GM19452 (cell line): ENCODE results near the gene NDUFB2.
"Not testable (repeated sequence)": the region's sequence is repeated elsewhere in the genome, so short reads cannot be mapped to it uniquely, and the experiment has no call there.

Experiments
- ATAC-seq: cut with Tn5 transposase; IDR thresholded peaks from one replicate; pipeline ENCODE4 v1.9.1; 2021; ENCODE audit not compliant: unreplicated experiment

The NDUFB2 gene

DNA sequence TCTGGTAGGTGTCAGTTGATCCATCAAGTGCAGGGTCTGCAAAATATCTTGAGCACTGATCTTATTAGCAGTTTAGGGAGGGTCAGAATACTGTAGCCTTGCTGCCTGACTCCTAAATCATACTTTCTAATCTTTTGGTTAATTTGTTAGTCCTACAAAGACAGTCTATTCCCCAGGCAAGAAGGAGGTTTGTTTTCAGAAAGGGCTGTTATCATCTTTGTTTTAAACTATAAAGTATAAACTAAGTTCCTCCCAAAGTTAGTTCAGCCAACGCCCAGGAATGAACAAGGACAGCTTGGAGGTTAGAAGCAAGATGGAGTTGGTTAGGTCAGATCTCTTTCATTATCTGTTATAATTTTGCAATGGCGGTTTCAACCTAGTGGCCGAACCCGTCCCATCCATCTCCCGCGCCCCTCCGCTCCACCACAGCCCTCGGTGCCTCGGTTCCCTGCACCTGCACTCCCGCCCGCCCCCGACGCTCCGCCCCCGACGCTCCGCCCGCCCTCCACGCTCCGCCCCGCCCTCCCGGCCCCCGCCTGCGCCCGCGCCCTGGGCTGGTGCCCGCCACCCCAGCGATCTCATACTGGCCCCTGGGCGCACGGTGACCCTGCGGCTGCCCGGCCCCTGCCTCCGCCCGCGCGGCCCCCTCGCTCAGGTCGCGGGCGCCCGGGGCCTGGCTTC lies 24.0 kb upstream of the NDUFB2 start, which contains the start of gene ADCK2:
TSS of gene ADCK2 (plus strand) at position 564 of the 681 bp plus-strand sequence. CDS start 386 bp downstream, outside the sequence.
- peak; percentile 39 for ATAC-seq

DNA sequence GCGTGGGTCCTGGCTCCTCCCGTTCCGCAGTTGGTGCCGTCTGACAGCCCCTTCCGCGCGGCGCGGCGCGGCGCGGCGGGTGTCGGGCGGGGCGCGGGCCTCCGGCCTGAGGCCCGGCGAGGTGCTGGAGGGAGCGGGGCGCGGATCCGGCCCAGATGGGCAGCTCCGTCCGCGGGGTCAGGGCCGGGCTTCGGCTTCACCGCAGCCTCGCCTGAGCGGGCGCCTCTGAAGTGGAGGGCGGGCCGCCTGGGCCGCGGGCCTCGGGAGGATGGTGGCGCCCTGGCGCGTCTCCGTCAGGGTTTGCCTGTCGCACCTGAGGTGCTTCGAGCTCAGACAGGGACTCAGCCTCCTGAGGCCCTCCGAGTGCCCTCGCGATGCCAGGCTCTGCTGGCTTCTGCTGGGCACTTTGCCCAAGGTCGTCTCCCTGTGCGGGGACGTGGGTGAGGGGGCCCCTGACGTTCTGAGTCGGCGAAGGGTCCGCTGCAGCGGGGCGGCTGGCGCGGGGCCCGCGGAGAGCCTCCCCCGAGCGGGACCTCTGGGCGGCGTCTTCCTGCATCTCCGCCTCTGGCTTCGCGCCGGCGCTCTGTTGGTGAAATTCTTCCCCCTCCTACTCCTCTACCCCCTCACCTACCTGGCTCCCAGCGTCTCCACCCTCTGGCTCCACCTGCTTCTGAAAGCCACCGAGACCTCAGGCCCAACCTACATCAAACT lies 23.3 kb upstream of the NDUFB2 start:
- peak; percentile 47 for ATAC-seq

DNA sequence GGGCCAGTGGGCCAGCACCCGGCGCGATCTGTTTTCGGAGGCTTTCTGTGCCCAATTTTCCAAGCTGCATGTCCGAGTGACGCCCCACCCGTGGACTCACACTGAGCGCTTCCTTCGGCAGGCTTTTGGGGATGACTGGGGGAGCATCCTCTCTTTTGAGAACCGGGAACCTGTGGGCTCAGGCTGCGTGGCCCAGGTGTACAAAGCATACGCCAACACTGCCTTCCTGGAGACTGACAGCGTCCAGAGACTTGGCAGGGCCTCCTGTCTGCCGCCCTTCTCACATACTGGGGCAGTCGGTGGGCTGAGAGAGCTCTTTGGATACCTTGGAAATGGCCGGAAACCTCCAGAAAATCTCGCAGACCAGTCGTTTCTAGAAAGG lies 22.7 kb upstream of the NDUFB2 start:
- no peak for ATAC-seq

DNA sequence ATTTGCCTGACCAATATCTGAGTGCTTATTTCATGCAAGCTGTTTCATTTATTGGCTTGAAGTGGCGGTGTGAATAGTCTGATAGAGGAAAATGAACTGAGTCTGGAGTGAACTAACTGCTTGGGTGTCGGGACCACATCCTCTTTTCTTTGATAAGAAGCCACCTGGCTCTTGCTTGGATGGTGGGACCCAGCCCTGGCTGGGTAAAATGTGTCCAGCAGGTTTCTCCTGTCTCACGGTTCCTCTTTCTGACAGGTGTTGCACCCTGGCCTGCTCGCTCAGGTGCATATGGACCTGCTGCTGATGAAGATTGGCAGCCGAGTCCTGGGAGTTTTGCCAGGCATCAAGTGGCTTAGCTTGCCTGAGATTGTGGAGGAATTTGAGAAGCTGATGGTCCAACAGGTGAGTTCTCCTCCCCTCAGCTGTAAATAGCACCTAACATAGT lies 22.1 kb upstream of the NDUFB2 start:
- ATAC-seq: no peak

DNA sequence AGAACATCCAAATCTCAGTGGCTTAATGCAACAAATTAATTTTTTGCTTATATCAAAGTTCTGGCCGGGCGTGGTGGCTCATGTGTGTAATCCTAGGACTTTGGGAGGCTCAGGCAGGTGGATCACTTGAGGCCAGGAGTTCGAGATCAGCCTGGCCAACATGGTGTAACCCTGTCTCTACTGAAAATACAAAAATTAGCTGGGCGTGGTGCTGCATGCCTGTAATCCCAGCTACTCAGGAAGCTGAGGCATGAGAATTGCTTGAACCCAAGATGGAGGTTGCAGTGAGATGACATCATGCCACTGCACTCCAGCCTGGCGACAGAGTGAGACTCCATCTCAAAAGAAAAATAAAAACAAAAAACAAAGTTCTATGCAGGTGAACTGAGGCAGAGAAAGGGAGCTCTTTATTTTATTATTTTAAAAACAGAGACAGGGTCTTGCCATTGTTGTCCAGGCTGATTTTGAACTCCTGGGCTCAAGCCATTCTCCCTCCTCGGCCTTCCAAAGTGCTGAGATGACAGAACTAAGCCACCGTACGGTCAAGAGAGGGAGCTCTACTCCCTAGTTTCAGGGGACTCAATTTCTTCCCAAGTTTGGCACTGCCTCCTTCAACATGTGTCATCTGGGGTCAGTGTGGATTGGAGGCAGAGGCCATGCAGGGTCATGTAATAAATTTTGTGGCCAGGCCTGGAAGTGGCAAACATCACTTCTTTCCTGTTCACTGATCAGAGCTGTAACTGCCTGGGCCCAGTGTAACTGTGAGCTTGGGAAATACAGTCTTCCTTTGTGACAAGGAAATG lies 21.4 kb upstream of the NDUFB2 start:
- ATAC-seq: no peak

DNA sequence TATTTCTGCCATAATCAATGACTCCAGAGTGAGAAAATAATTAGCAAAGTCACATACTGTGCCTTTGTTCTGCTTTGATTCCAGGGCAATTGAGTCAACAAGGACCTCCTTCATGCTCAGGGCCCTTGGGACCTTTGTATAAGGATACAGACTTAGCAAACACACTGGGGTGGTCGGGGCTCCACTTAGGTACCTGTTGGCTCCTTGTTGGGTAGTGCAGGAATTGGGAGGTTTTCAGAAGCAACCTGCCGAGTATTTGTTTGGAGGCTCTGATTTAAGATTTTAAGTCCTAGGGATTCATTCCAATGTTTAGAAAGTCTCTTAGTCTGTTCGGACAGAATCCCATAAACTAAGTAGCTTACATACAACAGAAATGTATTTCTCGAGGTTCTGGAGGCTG lies 20.8 kb upstream of the NDUFB2 start:
- no peak for ATAC-seq

DNA sequence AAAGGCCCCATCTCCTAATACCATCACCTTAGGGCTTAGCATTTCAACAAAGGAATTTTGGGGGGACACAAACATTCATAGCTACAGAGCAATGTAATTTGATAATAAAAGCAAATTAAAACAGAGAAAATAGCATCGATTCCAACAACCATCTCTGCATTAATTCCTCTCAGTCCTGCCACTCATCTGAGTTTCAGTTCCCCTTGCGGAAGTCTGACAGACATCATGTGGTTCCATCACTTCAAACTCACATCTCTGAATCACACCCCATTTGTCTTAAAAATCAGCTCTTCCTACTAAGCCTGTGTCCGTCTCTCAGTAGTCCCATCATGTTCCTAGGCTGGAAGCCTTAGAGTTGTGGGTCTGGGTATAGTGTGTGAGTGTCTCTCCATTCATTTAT lies 20.2 kb upstream of the NDUFB2 start:
- peak; percentile 57 for ATAC-seq

DNA sequence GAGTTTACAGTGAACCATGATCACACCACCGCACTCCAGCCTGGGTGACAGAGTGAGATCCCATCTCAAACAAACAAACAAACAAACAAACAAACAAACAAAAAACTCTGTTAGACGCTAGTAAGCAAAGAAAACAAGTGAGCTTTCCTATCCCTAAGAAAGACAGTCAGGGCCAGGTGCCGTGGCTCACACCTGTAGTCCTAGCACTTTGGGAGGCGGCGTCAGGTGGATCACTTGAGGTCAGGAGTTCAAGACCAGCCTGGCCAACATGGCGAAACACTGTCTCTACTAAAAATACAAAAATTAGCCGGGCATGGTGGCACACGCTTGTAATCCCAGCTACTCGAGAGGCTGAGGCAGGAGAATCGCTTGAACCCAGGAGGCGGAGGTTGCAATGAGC lies 19.6 kb upstream of the NDUFB2 start:
- ATAC-seq: not testable (repeated sequence)

DNA sequence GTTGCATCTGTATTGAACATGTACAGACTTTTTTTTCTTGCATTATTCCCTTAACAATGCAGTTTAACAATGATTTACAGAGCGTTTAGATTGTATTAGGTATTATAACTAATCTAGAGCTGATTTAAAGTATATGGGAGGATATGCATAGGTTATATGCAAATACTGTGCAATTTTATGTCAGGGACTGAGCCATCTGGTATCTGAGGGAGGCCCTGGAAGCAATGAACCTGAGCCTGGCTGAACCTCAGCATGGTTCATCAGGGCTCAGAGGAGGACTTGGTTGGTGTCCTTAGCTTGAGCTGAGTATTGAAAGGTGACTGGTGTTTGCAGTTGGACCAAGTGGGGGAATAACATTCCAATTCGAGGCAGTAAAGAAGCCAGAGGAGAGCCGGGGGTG lies 19.0 kb upstream of the NDUFB2 start:
- no peak for ATAC-seq

DNA sequence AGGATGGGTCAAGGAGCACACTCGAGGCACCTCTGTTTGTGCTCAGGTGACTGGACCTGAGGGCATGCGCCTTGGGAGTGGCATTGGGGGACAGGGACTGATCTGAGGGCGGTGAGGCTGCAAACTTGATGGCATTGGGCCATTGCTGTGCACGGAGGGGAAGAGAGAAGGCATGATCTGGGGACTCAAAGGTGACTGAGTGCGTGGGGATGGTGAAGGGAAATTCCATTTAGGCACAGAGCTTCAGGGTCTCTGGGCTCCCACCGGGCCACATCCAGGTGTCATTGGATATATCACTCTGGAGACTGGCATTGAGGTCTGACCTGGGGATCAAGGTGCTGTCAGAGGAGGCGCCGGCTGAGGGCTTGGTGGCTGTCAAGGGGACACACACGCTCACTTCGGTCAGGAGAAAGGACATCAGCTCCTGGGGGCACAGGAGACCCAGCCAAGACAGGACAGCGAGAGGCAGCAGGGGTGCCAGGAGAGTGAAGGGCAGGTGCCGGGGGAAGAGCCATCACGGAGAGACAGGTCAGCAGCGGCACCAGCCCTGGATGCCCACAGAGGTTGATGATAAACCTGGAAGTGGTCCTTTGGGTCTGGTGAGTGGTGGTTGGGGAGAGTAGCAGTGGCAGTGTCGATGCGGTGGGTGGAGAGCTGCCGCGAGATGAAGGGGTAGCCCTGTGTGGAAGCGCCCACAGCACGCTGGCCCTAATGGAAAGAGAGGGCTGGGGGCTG lies 18.3 kb upstream of the NDUFB2 start:
- ATAC-seq: no peak

DNA sequence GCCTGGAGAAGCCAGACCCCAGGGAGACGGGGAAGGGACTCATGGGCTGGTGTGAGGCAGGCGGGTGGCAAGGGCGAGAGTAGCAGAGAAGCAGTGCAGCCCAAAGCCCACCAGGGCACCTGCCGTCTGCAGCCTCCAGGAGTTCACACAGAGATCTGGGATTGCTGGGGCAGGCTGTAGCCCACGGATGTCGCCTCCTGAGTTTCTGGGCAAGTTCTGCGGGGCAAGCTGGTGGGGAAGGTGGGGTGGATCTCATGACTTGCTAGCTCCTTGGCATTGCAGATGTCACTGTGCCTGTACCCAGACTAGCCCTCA lies 17.7 kb upstream of the NDUFB2 start:
- no peak for ATAC-seq

DNA sequence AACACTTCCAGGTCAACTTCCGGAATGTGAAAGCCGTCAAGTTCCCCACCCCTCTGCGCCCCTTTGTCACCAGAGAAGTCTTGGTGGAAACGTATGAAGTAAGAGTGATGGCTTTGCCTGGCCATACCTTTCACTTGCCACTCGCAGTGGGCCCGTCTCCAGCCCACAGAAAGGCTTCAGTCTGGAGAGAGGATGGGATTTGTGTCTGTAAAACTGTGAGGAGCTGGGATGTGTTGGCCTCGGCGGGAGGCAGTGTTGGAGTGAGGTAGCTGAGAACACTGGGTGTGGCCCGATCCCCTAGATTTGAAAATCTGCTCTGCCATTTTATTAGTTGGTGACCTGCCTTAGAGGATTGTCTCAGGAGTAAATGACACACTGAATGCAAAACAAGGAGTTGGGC lies 17.3 kb upstream of the NDUFB2 start:
- no peak for ATAC-seq

DNA sequence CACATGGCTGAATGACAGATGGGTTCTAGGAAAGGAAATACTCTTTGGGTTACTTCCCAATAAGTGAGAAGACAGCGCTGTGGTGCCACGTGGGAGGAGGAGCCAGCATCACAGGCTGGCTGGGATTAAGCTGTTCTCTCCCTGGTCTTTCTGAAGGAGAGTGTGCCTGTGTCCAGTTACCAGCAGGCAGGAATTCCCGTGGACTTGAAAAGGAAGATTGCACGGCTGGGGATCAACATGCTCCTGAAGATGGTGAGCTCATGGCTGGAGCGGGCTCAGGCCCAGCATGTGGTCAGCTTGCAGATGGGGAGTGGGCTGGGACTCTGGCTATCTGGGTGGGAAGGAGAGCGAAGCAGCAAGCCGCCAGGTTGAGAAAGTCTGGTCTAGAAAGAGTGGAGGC lies 15.6 kb upstream of the NDUFB2 start:
- ATAC-seq: no peak

DNA sequence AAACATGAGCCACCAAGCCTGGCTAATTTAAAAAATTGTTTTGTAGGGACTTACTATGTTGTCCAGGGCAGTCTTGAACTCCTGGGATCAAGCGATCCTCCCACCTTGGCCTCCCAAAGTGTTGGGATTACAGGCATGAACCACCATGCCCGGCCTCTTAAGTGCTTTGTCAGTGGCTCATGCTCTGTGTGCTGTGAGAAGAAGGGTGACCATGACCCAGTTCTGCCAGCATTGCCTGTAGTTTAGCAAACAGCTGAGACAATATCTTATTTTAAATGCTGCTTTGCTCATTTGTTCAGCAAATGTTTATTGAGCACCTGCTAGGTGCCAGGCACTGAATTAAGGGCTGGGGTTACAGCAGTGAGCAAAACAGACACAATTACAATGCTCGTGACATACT lies 14.7 kb upstream of the NDUFB2 start:
- ATAC-seq: no peak

DNA sequence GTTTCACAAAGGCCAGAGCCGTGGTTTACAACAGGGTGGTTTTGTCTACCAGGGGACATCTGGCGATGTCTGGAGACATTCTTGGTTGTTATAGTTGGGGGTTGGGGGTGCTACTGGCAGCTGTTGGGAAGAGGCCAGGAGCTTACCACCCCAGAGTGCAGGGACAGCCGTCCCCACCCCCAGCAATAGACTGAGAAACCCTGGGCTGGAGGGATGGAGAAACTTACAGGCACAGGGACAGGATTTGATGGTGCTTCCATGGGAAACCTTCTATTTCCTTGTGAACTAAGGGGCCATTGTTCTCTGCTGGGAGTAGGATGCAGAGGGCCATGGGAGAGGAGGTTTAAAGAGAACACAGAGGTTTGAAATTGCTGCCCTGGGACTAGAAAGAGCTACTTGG lies 12.9 kb upstream of the NDUFB2 start:
- ATAC-seq: no peak

DNA sequence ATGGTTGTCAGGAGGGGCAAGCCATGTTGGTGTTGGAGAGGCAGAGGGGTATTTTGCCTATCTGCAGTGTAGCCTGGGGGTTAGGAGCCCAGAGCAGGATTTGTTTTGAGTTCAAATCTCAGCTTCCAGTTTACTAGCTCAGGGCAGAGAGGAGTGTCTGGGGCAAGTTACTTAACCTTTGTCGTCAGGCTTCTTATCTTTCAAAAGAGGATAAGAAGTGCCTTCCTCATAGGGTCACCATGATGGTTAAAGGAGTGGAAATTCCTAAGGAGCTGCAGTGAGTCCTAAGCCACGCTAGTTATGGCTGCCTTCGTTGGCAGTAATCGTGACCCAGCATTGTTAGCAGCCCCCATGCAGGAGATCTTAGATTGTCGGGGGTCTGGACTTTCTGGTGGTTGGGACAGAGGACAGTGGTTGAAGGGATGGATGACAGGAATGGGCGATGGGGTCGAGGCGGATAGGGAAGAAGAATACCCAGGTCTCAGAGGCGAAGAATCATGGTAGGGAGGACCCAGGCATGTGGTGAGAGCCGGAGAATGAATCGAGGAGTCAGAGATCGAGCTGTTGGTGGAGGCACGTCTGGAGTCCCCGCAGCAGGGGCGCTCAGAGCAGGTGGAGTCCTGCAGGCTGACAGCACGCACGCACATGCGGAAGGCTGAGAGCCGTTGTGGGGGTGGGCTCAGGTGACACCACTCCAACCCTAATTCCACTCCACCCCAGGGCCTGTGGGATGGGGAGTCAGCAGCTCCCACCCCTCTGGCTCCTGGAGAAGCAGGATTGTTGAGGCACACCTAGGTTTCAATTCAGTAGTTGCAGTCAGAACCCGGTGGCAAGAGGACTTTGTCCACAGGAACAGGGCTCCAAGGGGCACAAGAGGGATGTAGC lies 12.2 kb upstream of the NDUFB2 start:
- ATAC-seq: no peak

DNA sequence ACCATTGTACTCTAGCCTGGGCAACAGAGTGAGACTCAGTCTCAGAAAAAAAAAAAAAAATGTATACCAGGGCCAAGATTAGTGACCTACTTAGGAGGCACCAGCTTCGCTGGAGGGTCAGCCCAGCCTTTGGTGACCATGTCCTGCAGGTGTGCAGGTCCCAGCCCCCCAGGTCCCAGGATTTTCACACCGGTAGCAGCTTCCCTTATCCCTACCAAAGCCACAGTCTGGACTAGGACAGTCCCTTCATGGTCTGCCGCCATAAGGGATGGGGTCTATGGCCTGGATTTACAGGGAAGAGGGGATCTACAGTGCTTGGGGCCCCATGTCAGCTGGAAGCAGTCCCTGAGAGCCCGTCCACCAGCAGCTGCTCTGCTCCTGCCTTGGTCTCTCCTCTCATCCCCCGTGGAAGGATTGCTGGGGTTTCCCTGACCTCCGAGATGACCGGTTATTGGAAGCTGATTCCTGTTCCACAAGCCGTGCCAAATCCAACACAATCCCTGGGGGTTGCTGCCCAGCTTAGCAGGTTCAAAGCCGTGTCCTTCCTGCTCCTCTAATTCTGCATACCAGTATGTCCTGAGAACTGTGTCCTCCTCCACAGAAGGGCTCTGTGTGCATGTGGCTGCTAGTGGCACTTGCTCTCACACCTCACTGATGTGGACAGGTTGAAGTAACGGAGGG lies 11.0 kb upstream of the NDUFB2 start:
- no peak for ATAC-seq

DNA sequence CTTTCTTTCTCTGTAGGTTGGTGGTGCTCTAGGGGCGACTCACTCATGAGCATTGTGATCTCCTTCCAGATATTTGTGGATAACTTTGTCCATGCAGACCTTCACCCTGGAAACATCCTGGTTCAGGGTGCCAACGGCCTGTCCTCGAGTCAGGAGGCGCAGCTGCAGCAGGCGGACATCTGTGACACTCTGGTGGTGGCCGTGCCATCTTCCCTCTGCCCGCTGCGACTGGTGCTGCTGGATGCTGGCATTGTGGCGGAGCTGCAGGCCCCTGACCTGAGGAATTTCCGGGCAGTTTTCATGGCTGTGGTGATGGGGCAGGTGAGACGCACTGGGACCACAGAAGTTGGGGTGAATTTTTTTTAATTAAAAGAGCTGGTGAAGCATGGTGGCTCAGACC lies 9.6 kb upstream of the NDUFB2 start:
- no peak for ATAC-seq

DNA sequence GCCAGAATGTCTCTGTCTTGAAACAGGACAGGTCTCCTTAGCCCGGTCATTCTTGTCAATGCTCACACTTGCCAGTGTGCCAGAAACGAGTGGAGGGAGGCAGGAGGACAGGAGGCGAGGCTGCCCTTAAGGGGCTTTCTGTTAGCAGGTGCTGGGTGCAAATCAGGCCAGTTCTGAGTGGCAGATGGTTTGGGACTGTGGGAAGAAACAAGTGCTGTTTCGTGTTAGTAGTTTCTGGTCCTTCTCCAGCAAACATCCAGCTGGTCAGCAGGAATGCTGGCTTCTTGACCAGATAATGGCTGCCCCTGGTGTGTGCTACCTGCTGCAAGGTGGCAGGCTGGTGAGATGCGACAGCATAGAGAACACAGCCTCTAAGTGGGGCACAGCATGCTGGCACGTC lies 8.2 kb upstream of the NDUFB2 start:
- ATAC-seq: no peak
